GM21825 (cell line): Measurements from ENCODE around the gene CCM2.

Experiments
- ATAC-seq: cut with Tn5 transposase; IDR thresholded peaks from one replicate; pipeline ENCODE4 v1.9.1; 2021; ENCODE audit warnings: mild to moderate bottlenecking, moderate library complexity; ENCODE audit not compliant: unreplicated experiment

The CCM2 gene

DNA sequence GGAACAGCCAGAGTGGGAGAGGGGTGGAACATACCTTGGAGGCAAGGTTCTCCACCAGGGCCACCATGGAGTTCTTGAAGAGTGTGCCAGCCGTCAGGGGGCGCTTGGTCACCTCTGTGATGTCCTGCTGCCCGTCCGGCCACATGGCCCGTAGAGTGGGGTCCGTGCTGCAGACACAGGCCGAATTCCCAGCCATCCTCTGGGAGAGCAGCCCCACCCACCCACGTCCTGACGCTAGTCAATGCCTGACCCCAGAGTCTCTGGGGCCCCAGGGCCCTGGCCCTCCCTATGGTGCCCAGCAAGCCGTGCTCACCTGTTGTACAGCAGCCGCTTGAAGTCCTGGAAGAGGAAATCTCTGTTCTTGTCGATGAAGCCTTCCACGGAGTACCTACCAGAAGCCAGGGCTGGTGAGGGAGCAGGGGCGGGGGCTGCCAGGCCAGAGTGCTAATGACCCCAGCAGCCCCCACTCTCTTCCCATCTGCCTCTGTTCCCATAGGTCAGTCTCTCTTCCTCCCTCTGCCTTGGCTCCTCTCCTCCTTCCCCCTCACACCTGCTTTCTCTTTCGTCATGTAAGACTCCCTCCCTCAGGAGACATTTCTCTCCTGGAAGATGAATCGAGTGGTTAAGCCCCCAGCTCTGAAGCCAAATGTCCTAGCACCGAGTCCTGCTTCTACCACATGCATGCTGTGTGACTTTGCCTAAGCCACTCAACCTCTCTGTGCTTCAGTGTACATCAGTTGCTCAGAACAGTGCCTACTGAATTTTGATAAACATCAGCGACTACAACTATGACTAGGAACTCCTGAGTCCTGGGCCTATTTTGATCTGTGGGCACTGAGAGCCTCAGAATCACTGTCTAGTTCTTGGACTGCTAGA is 32.2 kb upstream of the CCM2 start:
- no peak for ATAC-seq

DNA sequence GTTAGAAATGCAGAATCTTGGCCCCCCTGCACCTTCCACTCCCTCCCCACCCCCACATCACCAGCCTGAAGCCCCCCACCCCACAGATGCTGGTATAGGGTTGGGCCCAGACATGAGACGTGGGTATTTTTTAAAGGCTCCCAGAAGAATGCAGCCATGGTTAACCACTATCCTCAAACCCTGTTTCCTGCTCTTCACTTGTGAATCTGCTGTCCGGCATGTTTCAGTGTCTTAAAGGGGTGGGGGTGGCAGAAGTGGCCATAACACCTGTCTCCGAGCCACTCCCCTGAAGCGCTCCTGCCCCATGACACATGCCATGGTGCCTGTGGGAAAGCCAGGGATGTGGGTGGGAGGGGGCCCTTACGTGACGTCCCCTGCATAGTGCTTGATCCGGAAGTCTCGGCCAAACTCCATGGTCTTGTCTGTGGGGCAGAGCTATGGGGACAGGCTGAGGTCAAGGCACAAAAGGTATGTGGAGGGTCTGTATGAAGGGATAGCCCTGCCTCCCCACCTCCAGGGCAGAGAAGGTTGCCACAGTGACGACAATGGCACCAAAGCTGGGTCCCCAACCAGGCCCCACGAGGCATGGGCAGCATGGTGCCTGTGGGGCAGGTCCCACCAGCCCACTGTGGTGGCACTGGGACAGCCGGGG is 30.8 kb upstream of the CCM2 start:
- ATAC-seq: no peak

DNA sequence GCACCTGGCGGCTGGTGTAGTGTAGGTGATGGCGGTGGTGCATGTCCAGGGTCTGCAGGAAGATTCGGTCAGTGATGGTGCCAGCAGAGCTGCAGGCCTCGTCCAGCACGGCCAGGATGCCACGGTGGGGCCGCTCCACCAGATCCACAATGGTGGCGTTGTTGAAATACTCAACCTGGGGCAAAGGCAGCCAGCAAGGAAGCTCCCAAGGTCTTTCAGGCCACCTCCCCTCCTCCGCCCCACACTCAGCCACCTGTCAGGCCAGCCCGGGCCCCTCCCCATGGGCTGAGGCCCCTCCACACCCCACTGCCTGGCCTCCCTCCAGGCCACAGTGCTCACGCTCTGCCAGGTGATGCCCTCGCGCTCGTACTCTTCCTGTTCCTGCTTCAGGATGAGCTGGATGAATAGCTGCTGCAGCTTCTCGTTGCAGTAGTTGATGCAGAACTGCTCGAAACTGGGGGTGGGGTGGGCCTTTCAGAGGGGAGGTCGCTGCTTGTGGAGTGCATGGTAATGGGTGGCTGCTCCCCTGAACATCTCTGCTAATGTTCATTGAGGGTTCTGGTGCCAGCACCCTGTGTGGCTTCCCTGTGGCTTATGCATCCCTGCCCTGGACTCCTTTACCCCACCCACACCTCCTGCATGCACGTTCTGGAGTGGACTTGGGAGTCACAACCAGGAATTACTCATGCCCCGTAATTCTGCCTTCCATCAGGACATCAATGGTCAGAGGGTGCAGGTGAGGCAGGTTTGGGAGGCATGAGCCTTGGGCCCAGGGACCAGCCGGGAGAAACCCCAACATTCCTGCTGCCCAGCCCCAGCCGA is 30.1 kb upstream of the CCM2 start:
- no peak for ATAC-seq

DNA sequence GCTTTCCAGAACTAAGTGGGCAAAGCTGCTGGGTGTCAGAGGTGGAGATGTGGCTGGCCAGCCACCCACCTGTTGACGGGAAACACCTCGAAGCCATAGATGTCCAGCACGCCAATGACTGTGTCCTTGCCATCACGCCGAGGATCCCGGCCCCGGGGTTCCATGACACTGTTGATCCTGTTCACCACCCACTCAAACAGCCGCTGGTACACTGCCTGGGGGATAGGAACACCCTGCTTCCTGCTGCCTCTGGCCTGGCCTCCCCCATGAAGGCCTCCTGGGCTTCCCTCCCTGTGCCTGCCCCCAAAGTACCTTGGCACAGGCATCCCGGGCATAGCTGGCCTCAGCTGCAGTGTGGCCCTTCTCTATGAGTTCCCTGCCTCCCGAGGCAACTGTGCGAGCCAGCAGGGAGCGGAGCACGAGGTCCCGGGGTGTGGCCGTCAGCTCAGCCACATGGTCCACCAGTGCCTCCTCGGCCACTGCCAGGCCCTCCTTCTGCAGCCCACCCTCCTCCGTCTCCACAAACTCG is 29.4 kb upstream of the CCM2 start:
- ATAC-seq: no peak

DNA sequence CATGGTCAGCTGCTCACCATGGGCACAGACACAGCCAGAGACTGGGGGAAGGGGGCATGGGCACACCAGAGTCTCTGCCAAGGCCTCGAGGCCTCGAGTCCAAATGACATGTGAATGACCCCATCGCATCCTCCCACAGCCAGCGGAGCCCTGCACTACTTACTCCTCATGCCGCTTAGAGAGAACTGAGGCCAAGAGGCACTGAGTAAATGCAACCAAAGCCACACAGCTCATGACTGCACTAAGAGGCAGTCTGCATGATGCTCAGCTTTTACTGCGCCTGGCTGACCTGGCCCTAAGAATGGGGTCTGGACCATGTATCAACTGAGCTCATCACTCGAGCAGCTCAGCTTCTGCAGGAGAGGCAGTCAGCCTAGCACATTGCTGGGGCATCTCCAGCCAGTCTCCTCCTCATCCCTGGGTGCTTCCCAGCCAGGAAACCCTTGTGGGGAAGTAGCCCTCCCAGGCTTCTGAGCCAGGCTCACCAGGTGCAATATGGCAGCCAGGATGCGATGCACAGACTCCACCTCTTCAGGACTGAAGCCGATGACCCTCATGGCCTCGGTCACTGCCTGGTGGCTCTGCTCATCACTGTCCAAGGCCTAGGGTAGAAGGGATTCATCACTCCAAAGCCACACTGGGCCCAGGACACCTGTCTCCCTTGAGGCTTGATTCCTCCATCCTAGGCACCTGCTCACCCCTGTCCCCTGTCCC is 28.7 kb upstream of the CCM2 start:
- no peak for ATAC-seq

DNA sequence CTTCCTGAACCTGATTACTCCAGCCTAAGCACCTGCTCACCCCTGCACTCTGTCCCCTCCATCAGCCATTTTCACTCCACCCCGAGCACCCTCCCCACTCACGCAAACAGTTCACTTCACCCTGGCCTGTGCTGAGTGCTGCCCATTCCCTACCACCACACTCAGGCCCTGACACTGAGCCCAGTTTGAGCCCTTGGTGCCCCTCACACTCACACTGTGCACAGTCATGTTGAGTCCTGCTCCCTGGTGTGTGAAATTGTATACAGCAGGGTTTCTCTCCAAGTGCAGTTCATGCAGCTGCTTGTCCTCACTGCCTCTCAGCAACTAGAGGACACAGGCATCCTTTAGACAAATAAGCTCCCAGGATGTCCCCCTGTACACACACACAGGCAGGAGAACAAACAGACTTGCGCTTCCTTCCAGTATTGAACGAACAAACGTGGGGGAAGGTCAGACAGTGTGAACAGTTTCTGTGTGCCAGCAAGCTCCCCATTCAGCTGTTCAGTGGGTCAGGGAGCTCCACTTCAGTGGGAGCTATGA is 28.0 kb upstream of the CCM2 start:
- no peak for ATAC-seq

DNA sequence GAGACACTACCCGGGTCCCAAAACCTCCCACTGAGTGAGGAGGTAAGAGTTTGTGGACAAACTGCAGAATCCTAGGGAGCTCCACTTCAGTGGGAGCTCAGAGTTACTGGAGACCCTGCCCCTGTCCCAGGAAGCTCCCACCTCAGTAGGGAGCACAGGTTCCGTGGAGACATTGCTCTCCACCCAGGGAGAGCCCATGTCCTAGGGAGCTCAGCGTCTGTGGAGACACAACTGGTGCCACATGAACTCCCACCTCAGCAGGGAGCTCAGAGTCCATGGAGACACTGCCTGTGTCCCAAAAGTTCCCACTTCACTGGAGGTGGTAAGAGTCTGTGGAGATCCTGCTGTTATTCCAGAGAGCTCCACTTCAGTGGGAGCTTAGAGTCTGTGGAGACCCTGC is 27.4 kb upstream of the CCM2 start:
- no peak for ATAC-seq

DNA sequence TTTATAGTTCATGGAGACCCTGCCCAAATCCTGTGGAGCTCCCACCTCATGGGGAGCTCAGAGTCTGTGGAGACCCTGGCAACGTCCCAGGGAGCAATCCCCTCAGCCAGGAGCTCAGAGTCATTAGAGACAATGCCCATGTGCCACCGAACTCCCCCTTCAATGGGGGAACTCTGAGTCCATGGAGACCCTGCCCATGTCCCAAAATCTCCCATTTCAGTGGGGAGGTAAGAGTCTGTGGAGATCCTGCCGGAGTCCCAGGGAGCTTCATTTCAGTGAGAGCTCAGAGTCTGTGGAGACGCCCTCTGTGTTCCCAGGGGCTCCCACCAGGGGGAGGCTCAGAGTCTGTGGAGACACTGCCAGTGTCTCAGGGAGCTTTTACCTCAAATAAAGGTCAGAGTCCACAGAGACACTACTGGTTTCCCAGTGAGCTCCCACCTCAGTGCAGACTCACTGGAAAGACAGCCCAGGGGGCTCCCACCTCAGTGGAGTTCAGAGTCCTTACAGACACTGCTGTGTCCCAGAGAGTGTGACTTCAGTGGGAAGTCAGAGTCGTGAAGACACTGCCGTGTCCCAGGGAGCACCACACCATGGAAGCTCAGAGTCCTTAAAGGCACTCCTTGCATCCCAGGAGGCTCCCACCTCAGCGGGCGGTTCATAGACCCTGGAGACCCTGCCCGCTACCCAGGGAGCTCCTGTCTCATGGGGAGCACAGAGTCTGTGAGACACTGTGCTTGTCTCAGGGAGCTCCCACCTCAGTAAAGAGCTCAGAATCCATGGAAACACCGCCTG is 26.2 kb upstream of the CCM2 start:
- ATAC-seq: no peak

DNA sequence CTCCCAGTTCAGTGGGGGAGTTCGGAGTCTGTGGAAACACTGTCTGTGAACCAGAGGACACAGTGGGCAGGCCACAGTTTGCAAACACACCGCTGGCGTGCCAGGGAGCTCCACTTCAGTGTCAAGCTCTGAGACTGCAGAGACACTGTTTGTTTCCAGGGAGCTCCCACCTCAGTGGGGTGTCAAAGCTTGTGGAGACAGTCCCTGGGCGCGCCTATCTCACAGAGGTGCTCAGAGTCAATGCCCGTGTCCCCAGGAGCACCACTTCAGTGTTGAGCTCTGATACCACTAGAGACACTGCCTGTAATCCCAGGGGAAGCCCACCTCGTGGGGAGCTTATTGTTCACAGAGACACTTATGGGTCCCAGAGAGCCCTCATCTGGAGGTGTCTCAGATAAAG is 25.5 kb upstream of the CCM2 start:
- ATAC-seq: no peak

DNA sequence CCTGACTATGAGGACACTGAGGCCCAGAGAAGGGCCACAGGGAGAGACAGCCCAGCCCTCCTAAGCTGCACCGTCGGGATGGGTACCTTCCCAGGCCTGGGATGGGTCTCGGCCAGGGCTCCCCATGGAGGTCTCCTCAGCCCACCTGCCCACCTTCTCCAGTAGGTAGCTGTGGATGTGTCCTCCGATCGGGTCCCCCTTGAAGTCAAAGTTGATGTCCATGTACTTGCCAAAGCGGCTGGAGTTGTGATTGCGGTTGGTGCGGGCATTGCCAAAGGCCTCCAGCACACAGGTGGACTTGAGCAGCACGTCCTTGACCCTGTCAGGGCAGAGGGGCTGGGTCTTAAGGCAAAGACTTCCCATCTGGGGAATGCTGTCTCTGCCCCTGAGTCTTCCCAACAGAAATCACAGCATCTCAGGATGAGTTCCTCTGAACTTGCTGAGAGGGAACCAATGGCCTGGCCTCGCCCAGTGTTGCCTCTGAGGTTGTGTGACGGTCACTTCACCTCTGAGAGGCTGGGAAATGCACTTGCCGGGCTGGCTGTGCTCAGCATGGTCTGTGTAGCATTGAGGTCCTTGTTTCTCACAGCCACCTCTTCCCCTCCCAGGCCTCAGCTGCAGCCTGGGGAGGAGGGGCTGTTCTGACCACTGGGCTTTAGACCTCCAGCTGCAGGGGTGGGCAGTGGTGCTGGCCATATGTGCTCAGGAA is 24.5 kb upstream of the CCM2 start:
- ATAC-seq: no peak

DNA sequence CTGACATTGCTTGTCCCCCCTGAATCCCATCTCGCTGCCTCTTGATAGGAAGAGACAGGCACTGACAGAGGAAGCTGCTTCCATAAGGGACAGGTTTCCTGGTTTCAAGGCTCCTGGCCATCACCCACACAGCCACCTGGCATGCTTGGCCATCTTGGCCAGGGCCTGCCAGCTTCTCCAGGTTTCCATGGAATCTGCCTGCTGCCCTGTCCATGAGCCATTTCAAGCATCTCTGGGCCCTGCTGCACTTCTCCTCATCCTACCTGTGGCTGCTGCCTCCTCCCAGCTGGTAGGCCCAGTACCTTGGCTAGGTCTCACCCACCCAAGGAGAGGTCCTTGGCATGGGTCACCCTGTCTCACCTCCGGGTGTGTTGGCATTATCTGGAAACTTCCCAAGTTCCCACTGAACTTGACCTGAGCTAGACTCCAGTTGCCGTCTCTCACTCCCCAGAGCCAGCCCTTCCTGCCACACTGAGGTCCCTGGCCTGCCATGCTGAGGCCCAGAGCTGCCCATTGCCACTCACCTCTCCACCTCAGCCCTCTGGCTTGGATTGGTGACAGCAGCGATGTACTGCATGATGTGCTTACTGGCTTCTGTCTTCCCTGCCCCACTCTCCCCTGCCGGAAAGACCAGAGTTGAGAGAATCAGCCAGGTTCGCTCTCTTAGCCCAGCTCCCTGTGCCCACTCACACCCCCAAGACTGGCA is 23.8 kb upstream of the CCM2 start:
- ATAC-seq: no peak

DNA sequence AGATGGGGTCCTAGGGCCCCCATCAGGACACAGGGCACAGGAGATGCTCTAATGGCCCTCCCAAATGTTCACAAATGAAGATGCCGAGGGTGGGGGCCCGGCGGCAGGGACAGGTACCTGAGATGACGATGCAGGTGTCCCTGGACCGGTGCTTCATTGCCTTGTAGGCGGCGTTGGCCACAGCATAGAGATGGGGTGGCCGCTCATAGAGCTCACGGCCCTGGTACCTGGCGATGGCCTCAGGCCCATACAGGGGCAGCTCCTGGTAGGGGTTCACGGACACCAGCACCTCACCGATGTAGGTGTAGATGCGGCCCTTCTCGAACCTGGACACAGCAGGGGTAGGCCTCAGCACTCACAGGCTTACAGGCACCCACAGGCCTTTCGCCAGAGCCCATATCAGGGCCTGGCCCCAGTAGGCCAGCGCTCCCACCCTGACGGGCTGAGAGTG is 23.2 kb upstream of the CCM2 start:
- no peak for ATAC-seq

DNA sequence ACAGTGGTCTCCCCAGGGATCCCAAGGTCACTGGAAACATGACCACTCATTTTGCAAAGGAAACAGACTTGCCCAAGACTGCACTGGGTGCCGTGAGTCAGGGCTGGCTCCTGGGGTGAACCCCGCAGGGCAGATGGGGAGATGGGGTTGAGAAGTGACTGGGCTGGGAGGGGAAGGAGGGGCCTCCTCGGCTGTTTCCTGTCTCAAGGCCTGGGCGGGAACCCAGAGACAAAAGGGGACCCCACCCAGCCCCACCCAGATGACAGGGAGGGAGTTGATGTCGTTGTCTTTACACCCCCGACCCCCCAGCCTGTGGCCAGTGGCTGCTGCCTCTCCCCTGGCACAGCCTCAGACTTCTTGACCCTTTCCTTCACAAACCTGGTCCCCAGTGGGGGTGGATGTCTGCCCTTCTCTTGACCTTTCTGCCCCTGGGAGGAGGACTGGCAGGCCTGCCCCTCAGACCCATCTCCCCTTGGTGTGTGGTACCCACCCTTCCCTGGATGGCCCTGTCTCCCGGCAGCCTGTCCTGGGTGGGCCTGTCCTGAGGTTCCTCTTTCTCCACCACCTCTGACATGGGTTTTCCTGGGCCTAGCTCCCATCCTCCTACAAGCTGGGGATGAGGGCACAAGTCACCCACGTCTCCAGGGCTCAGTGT is 22.6 kb upstream of the CCM2 start:
- no peak for ATAC-seq

DNA sequence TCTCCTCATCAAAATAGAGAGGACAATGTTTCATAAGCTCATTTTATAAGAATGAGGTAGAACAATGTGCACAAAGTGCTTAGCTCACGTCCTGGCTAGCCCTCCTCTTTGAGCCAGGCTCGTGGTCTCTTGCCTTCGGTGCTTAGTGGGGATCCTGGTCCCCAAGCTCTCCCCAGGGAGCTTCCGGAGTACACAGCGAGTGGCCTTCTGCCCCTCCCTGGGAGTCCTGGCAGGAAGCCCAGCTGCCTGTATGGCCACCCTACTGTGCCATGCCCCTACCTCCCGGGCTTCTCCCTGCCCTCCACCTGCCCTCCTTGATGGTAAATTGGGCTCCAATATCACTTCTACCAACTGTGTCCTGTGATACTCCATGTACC is 22.1 kb upstream of the CCM2 start:
- ATAC-seq: no peak

DNA sequence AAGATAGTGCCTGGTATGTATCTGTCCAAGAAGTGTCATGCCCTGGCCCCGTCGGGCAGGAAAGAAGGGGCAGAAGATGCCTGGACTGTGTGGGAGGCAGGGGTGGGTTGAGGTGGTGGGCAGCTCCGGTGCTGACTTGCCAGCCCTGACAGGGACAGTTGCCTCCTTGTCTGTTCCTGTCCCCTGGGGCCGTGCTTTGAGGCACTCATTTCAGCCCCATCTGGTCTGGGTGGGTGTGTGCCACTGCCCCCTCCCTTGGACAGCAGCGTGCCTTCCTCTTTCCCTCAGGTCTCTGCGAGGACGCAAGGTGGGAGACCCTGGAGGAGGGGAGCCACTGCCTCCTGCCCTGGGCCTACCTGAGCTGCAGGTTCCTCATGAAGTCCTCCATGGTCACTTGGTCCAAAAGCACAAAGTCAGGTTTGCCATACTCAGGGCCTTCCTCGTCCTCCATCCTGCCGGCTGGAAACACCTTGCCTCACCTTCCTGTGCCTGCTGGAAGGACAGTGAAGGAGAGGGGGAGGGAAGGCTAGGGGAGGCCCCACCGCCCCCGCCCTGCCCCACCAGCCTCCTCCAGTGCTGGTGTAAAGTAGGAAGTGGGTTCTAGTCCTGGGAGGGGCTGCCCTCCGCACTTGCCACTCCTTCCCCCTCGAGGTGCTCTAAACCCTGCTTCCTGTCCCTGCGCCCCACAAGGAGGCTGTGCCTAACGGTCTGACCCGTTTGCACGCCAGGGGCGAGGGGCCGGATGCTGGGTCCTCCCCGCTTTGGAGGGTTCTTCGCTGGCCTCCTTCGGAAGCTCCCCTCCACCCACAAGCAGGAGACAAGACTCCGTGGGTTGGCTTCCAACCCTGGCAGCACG is 21.3 kb upstream of the CCM2 start, which contains the start of gene MYO1G:
Gene MYO1G (minus strand): TSS at position 505 of the 856 bp plus-strand sequence. CDS start 54 bp downstream, at position 451.
- ATAC-seq: peak; percentile 53

DNA sequence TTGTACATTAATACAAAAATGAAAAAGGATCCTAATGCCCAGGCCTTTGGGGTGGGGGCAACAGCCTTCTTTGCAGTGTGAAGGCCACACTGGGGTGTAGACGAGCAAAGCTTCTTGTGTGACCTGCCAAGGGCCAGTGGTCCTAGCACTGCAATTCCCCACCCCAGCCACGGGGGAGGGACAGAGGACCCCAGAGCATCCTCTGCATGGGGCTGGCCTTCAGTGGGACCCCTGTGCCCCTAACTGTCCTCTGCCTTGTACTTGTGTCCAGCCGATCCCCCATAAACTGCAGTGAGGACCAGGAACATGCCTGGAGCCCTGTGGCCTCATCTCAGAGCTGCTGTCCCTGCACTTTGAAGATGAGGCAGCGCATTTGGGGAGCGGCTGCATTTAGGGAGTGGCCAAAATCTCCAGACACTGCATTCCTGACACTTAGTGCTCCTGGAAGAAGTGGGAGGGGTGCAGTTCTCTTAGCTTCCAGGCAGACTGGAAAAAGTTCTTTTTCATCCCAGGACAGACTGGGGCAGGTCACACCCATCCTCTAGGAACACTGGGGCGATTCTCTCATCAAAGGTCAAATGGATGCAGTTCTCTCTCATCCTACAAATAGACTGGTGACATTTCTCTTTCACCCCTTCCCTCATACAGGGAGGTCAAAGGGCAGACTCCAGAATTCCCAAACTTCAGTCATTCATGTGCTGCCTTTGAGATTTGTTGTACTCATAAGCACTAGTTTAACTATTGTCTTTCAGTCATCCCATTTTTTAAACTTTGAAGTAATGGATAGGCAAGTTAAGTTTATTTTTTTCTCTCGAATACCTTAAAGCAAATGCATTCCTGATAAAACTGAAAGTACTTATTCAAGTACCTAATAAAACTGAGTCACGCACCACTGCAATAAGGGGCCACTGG is 20.3 kb upstream of the CCM2 start:
- no peak for ATAC-seq
